Measurements from ENCODE around the gene HNRNPL. TPM values are rescaled to one million over a fixed set of nuclear protein-coding genes. Genes with fewer than 3 reads are reported as not detected.

HNRNPL gene
- polyA plus RNA-seq, 1 donor from 2014 or later: 315 TPM

DNA sequence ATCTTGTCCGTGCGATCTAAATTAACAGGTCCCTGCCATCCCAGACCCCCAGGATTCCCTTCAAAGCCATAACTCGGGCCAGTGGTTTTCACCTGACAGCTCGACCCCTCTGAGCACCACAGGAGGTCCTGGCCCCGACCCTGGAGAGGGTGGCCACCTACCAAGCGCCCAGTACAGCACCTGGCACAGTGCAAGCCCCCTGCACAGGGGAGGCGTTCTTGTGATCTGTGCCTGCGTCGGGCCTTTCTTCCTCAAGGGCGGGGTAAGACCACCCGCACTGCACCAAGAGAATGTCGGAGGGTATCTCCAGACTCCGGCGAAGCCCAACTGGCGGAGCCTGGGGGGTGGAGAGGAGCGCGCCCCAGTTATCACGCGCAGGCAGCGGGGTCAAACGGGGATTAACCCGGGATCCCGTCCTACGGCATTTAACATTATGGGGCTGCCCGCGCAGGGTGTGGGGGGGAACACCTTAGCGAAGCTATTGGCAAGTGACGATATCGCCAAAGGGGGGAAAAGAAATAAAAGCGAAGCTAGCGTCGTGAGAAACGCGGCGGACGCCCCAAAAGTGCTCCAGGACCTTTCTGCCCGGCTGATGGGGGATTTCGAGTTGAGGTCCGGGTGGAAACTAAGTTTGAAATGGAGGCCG lies 1.3 kb upstream of the HNRNPL start:
- peak overlapping the region; percentile 71 for H3K4me3 ChIP-seq (ENCODE audit: low read length)
- no peaks in the 10 kb centered on the region for H3K9me2 ChIP-seq (ENCODE audit: insufficient read depth, low read length)
- TF ChIP-seq, protein P1, sequence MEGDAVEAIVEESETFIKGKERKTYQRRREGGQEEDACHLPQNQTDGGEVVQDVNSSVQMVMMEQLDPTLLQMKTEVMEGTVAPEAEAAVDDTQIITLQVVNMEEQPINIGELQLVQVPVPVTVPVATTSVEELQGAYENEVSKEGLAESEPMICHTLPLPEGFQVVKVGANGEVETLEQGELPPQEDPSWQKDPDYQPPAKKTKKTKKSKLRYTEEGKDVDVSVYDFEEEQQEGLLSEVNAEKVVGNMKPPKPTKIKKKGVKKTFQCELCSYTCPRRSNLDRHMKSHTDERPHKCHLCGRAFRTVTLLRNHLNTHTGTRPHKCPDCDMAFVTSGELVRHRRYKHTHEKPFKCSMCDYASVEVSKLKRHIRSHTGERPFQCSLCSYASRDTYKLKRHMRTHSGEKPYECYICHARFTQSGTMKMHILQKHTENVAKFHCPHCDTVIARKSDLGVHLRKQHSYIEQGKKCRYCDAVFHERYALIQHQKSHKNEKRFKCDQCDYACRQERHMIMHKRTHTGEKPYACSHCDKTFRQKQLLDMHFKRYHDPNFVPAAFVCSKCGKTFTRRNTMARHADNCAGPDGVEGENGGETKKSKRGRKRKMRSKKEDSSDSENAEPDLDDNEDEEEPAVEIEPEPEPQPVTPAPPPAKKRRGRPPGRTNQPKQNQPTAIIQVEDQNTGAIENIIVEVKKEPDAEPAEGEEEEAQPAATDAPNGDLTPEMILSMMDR (IDR thresholded peaks at IDR 0.05; ENCODE audit: poor library complexity, severe bottlenecking): no peak
- TF ChIP-seq RAD21 (conservative IDR thresholded peaks at IDR 0.05) (no peak), TAF1 (IDR thresholded peaks at IDR 0.05; ENCODE audit: low read depth) (no peak), EP300 (conservative IDR thresholded peaks at IDR 0.05; ENCODE audit: poor library complexity, severe bottlenecking) (no peak), MXI1 (conservative IDR thresholded peaks at IDR 0.05; ENCODE audit: poor library complexity, severe bottlenecking) (no peak), EZH2 (IDR thresholded peaks at IDR 0.05; ENCODE audit: borderline replicate concordance, insufficient read depth, low read length, poor library complexity, severe bottlenecking) (no peak)
- TF ChIP-seq, protein P2, sequence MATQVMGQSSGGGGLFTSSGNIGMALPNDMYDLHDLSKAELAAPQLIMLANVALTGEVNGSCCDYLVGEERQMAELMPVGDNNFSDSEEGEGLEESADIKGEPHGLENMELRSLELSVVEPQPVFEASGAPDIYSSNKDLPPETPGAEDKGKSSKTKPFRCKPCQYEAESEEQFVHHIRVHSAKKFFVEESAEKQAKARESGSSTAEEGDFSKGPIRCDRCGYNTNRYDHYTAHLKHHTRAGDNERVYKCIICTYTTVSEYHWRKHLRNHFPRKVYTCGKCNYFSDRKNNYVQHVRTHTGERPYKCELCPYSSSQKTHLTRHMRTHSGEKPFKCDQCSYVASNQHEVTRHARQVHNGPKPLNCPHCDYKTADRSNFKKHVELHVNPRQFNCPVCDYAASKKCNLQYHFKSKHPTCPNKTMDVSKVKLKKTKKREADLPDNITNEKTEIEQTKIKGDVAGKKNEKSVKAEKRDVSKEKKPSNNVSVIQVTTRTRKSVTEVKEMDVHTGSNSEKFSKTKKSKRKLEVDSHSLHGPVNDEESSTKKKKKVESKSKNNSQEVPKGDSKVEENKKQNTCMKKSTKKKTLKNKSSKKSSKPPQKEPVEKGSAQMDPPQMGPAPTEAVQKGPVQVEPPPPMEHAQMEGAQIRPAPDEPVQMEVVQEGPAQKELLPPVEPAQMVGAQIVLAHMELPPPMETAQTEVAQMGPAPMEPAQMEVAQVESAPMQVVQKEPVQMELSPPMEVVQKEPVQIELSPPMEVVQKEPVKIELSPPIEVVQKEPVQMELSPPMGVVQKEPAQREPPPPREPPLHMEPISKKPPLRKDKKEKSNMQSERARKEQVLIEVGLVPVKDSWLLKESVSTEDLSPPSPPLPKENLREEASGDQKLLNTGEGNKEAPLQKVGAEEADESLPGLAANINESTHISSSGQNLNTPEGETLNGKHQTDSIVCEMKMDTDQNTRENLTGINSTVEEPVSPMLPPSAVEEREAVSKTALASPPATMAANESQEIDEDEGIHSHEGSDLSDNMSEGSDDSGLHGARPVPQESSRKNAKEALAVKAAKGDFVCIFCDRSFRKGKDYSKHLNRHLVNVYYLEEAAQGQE (IDR thresholded peaks at IDR 0.05; ENCODE audit: borderline replicate concordance): peak; percentile 64
- H3F3A ChIP-seq (ENCODE audit: insufficient read depth, low read length, poor library complexity, severe bottlenecking): peaks cover 10% of the 10 kb centered on the region
- no peaks in the 10 kb centered on the region for H3K9me3 ChIP-seq (ENCODE audit: low read length)
- peak overlapping the region; percentile 99 for H3K4me2 ChIP-seq (ENCODE audit: low read length)
- peak overlapping the region; percentile 99 for H3K27ac ChIP-seq (ENCODE audit: low read length)
- no peaks in the 10 kb centered on the region for H3K27me3 ChIP-seq (ENCODE audit: insufficient read depth, low read depth, low read length)
- peaks cover 28% of the 10 kb centered on the region for H3K79me2 ChIP-seq (replicated peaks; ENCODE audit: insufficient read depth, low read length)
- H3K9ac ChIP-seq (ENCODE audit: low read length): peak overlapping the region; percentile 90
- peaks cover 25% of the 10 kb centered on the region for H4K20me1 ChIP-seq (ENCODE audit: insufficient read depth)
- H3K36me3 ChIP-seq (ENCODE audit: insufficient read depth, low read length): no peaks in the 10 kb centered on the region
- H2AFZ ChIP-seq (ENCODE audit: low read depth, low read length): peak overlapping the region; percentile 47

DNA sequence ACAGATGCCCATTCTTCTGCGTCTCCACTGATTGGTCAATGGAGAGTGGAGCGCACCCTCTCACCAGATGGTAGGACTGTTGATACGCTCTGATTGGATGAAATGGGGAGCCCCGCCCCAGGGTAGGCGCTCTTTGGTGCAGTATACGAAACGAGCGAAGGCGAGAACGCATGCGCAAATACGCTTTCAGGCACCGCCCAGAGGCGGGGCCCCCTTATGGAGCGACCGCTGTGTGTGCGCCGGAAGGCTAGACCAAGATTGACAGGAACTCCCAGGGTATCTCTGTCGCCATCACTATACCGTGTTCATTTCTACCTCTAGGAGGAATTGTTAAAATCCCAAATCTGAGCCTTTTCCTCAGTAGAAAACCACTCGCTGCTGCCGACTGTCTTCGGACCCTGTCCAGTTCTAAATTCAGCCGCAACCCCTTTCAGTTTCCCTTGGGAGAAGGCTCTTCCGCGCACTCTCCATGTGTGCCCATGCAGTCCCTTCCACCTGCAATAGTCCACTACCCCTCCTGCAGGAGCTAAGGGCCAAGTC lies 720 bp upstream of the HNRNPL start:
- TF ChIP-seq TAF1 (IDR thresholded peaks at IDR 0.05; ENCODE audit: low read depth) (no peak), RAD21 (conservative IDR thresholded peaks at IDR 0.05) (peak; percentile 28), POLR2AphosphoS5 (IDR thresholded peaks at IDR 0.05) (peak; percentile 91), MXI1 (conservative IDR thresholded peaks at IDR 0.05; ENCODE audit: poor library complexity, severe bottlenecking) (peak; percentile 75), SMC3 (conservative IDR thresholded peaks at IDR 0.05; ENCODE audit: poor library complexity) (peak; percentile 43), EZH2 (IDR thresholded peaks at IDR 0.05; ENCODE audit: borderline replicate concordance, insufficient read depth, low read length, poor library complexity, severe bottlenecking) (no peak), EP300 (conservative IDR thresholded peaks at IDR 0.05; ENCODE audit: poor library complexity, severe bottlenecking) (peak; percentile 43)
- TF ChIP-seq, protein P2 (IDR thresholded peaks at IDR 0.05; ENCODE audit: borderline replicate concordance): peak; percentile 78
- TF ChIP-seq, protein P1 (IDR thresholded peaks at IDR 0.05; ENCODE audit: poor library complexity, severe bottlenecking): peak; percentile 35
- peak overlapping the region; percentile 99 for H3K27ac ChIP-seq (ENCODE audit: low read length)
- peaks cover 10% of the 10 kb centered on the region for H3F3A ChIP-seq (ENCODE audit: insufficient read depth, low read length, poor library complexity, severe bottlenecking)
- H3K9me3 ChIP-seq (ENCODE audit: low read length): no peaks in the 10 kb centered on the region
- H3K9ac ChIP-seq (ENCODE audit: low read length): peak overlapping the region; percentile 90
- no peaks in the 10 kb centered on the region for H3K36me3 ChIP-seq (ENCODE audit: insufficient read depth, low read length)
- peak overlapping the region; percentile 99 for H3K4me2 ChIP-seq (ENCODE audit: low read length)
- H4K20me1 ChIP-seq (ENCODE audit: insufficient read depth): peaks cover 26% of the 10 kb centered on the region
- H3K9me2 ChIP-seq (ENCODE audit: insufficient read depth, low read length): no peaks in the 10 kb centered on the region
- H3K79me2 ChIP-seq (replicated peaks; ENCODE audit: insufficient read depth, low read length): peaks cover 33% of the 10 kb centered on the region
- peak overlapping the region; percentile 71 for H3K4me3 ChIP-seq (ENCODE audit: low read length)
- H2AFZ ChIP-seq (ENCODE audit: low read depth, low read length): peak overlapping the region; percentile 47
- H3K27me3 ChIP-seq (ENCODE audit: insufficient read depth, low read depth, low read length): no peaks in the 10 kb centered on the region

All from neural cell (in vitro differentiated cells).